Ovary (tissue), 3 donors: ENCODE data around the gene TUBA4B.

ENCODE experiments used
- EP300 ChIP-seq: sonication (generic); formaldehyde crosslinking; IDR thresholded peaks from one replicate; pipeline ENCODE4 v1.6.1; 2017; ENCODE audit warnings: antibody characterized with exemption
- POLR2A ChIP-seq: fragments of 450-650 bp; IDR thresholded peaks from one replicate; pipeline ENCODE4 v1.6.1; 2017; ENCODE audit warnings: antibody characterized with exemption, mild to moderate bottlenecking, moderate library complexity
- TF ChIP-seq, protein P1 (sequence below), 3 donors: fragments of 450-650 bp in 2 of 3; fragments of 200-600 bp in 1 of 3; IDR thresholded peaks; one replicate each; pipeline versions ENCODE4 v1.5.1 to v1.8.0; 2016 to 2022; ENCODE audit warnings: antibody characterized with exemption in 3 of 3, mild to moderate bottlenecking in 1 of 3
- donor health status: DM: no; HTN: no; CAD: no.

DNA sequence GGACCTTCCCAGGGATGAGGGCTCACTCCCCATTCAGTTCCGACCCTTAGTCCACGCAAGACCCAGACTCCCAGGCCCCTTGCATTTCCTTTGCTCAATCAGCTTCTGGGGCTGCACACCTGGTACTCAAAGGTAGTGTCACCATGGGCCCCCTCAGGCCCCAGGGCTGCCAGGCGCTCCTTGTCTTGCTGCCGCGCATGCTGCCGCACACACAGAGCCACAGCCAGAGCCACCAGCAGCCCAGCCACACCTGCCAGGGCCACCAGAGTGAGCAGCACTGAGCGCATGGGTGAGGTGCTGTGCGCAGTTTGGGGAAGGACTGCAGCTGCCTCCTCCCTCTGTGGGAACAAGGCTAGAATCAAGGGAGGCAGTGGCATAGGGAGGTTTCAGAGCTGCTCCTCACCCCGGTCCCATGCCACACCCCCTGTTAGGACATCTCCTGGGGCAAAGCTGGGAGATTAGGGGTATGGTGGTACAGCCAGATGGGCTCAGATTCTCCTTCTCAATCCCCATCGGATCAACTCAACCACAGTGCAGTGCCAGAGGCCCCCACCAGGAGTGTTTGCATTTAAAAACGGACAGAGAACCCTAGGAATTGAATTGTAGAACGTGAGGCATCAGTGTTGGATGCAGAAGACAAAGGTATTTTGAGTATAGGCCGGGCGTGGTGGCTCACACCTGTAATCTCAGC is 44.9 kb downstream of the TUBA4B start:
- TF ChIP-seq, protein P1, sequence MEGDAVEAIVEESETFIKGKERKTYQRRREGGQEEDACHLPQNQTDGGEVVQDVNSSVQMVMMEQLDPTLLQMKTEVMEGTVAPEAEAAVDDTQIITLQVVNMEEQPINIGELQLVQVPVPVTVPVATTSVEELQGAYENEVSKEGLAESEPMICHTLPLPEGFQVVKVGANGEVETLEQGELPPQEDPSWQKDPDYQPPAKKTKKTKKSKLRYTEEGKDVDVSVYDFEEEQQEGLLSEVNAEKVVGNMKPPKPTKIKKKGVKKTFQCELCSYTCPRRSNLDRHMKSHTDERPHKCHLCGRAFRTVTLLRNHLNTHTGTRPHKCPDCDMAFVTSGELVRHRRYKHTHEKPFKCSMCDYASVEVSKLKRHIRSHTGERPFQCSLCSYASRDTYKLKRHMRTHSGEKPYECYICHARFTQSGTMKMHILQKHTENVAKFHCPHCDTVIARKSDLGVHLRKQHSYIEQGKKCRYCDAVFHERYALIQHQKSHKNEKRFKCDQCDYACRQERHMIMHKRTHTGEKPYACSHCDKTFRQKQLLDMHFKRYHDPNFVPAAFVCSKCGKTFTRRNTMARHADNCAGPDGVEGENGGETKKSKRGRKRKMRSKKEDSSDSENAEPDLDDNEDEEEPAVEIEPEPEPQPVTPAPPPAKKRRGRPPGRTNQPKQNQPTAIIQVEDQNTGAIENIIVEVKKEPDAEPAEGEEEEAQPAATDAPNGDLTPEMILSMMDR (IDR thresholded peaks at IDR 0.05) = no peak
- TF ChIP-seq EP300 (no peak), POLR2A (no peak)
